ENCODE results near the gene GNAS. TPM values are rescaled to one million over a fixed set of nuclear protein-coding genes. Genes with fewer than 3 reads are reported as not detected.

GNAS gene
- total RNA-seq, 1 donor from 2014 or later: 1,425 TPM

DNA sequence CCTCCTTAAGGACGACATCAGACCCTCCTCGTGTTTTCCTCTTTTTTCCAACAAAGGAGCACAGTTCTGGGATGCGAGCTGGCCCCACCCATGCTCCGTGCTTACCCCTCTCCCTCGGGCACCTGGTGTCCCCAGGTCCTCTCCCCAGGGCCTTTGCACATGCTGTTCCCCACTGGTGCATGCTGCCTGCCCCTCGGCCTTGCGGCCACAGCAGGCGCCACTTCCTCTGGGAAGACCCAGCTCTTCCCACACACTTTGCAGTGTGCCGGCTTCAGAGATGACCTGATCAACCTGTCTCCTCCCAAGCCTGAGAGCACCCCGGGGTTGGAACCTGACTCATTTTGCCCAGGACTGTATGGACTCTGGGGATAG lies 41.7 kb upstream of the GNAS start:
- TF ChIP-seq, protein P1, sequence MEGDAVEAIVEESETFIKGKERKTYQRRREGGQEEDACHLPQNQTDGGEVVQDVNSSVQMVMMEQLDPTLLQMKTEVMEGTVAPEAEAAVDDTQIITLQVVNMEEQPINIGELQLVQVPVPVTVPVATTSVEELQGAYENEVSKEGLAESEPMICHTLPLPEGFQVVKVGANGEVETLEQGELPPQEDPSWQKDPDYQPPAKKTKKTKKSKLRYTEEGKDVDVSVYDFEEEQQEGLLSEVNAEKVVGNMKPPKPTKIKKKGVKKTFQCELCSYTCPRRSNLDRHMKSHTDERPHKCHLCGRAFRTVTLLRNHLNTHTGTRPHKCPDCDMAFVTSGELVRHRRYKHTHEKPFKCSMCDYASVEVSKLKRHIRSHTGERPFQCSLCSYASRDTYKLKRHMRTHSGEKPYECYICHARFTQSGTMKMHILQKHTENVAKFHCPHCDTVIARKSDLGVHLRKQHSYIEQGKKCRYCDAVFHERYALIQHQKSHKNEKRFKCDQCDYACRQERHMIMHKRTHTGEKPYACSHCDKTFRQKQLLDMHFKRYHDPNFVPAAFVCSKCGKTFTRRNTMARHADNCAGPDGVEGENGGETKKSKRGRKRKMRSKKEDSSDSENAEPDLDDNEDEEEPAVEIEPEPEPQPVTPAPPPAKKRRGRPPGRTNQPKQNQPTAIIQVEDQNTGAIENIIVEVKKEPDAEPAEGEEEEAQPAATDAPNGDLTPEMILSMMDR (conservative IDR thresholded peaks at IDR 0.05): no peak
- no peaks in the 10 kb centered on the region for H3K4me1 Mint-ChIP-seq
- no peaks in the 10 kb centered on the region for H3K27me3 Mint-ChIP-seq (ENCODE audit: low read depth)
- no peaks in the 10 kb centered on the region for H3K9me3 Mint-ChIP-seq
- H3K36me3 Mint-ChIP-seq (ENCODE audit: low read depth): no peaks in the 10 kb centered on the region
- no peak overlapping the region for H3K4me3 Mint-ChIP-seq
- no peak overlapping the region for H3K27ac Mint-ChIP-seq (ENCODE audit: unreplicated experiment)
- no peak for DNase-seq (ENCODE audit: low read depth, low spot score)

DNA sequence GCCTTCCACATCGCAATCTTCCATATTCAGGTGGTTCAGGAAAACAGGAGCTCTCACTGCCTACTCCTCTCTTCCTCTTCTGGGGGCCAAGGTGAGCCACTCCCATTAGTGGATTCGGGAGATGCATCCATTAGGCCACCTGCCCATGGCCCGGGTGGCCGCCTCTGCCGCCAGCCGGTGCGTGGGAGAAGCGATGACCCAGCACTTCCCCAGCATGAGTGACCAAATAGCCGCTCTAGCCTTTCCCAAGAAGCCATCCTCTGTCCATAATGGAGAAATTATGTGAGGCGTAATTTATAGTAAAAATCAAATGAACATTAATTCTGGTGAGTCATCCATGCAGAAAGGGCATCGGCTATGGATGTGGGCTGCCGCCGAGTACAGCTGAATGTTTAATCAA lies 41.2 kb upstream of the GNAS start:
- Mint-ChIP-seq H3K4me3 (no peak overlapping the region), H3K27ac (ENCODE audit: unreplicated experiment) (no peak overlapping the region), H3K9me3 (no peaks in the 10 kb centered on the region), H3K4me1 (no peaks in the 10 kb centered on the region), H3K27me3 (ENCODE audit: low read depth) (no peaks in the 10 kb centered on the region), H3K36me3 (ENCODE audit: low read depth) (no peaks in the 10 kb centered on the region)
- TF ChIP-seq, protein P1 (conservative IDR thresholded peaks at IDR 0.05): no peak
- no peak for DNase-seq (ENCODE audit: low read depth, low spot score)

DNA sequence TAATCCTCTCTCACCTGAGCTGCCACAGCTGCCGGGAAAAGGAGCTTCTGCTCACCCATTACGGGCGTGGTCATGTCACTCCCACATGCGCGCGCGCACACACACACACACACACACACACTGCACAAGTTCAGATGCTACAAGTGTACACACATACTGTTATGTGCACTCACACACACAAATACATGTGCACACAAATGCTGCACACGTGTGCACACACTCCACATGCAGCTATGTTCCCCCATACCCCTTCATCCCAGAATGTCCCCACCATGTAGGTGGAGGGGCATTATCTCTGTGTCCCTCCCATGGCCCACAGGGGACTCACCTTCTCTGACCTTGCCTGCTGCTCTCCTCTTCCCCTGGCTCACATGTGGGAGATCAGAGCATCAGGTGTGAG lies 39.1 kb upstream of the GNAS start:
- DNase-seq (ENCODE audit: low read depth, low spot score): no peak
- TF ChIP-seq, protein P1 (conservative IDR thresholded peaks at IDR 0.05): no peak
- no peak overlapping the region for H3K4me3 Mint-ChIP-seq
- no peaks in the 10 kb centered on the region for H3K4me1 Mint-ChIP-seq
- no peaks in the 10 kb centered on the region for H3K36me3 Mint-ChIP-seq (ENCODE audit: low read depth)
- H3K9me3 Mint-ChIP-seq: no peaks in the 10 kb centered on the region
- no peak overlapping the region for H3K27ac Mint-ChIP-seq (ENCODE audit: unreplicated experiment)
- no peaks in the 10 kb centered on the region for H3K27me3 Mint-ChIP-seq (ENCODE audit: low read depth)

DNA sequence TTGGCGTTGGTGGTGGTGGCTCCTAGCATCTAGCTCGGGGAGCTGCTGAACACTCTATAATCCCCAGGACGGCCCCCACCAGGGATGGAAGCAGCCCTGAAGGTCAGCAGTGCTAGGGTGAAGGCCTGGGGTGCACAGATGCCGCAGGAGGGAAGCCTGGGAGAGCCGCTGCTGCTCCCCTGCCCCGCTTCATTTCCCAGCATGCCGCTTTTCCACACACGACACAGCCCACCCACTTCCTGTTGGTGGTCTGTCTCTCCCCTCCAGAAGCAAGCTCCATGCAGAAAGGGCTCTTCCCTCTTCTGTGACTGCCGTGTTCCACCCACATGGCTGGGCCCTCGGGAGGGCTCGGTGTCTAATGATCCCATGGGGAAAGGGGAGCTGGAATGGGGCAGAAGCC lies 37.1 kb upstream of the GNAS start:
- DNase-seq (ENCODE audit: low read depth, low spot score): no peak
- no peaks in the 10 kb centered on the region for H3K4me1 Mint-ChIP-seq
- no peaks in the 10 kb centered on the region for H3K27me3 Mint-ChIP-seq (ENCODE audit: low read depth)
- TF ChIP-seq, protein P1 (conservative IDR thresholded peaks at IDR 0.05): no peak
- peaks cover 1% of the 10 kb centered on the region for H3K36me3 Mint-ChIP-seq (ENCODE audit: low read depth)
- H3K9me3 Mint-ChIP-seq: no peaks in the 10 kb centered on the region
- H3K4me3 Mint-ChIP-seq: no peak overlapping the region
- H3K27ac Mint-ChIP-seq (ENCODE audit: unreplicated experiment): peak overlapping the region; percentile 84

DNA sequence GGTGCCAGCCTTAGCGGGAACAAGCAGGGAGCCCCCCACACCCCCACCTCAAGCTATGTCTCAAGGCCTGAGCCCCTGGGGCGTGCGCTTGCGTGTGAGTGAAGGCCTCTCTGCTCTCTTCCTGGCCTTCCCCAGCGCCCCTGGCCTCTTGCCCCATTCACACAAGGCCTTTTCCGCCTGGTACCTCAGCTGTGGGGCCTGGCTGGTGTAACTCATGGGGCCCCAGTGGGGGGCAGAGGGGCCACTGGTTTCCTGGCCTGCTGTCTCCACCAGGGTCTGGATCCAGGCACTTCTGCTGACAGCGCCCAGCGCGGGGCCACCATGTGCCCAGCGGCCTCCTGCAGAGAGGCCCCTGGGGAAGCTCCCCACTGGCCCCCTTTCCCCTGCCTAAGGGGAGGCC lies 36.5 kb upstream of the GNAS start:
- Mint-ChIP-seq H3K4me3 (no peak overlapping the region), H3K27me3 (ENCODE audit: low read depth) (no peaks in the 10 kb centered on the region), H3K27ac (ENCODE audit: unreplicated experiment) (no peak overlapping the region), H3K9me3 (no peaks in the 10 kb centered on the region), H3K4me1 (no peaks in the 10 kb centered on the region), H3K36me3 (ENCODE audit: low read depth) (peaks cover 6% of the 10 kb centered on the region)
- DNase-seq (ENCODE audit: low read depth, low spot score): no peak
- TF ChIP-seq, protein P1 (conservative IDR thresholded peaks at IDR 0.05): no peak

Measured in neural crest cell (in vitro differentiated cells).